Pulmonary artery endothelial cell (primary cell): ENCODE results near the gene PIP4K2A. TPM values are rescaled to one million over a fixed set of nuclear protein-coding genes. Genes with fewer than 3 reads are reported as not detected.
A peak's percentile ranks its signal among the peaks of the same experiment; 100 is the strongest.
"Not testable (repeated sequence)": the region's sequence is repeated elsewhere in the genome, so short reads cannot be mapped to it uniquely, and the experiment has no call there.

Experiments
- DNase-seq: peaks from one replicate; pipeline ENCODE4 v3.0.0-alpha.2; 2011; ENCODE audit warnings: low read depth, low spot score
- total RNA-seq: library from RNA; depleted of rRNA; stranded (reverse); fragments of >200 nt; gene quantifications from 2 replicates; pipeline ENCODE4 v1.2.3, GENCODE V29; 2014

Gene PIP4K2A
- total RNA-seq, 1 donor from 2014 or later, result 18.4 TPM

DNA sequence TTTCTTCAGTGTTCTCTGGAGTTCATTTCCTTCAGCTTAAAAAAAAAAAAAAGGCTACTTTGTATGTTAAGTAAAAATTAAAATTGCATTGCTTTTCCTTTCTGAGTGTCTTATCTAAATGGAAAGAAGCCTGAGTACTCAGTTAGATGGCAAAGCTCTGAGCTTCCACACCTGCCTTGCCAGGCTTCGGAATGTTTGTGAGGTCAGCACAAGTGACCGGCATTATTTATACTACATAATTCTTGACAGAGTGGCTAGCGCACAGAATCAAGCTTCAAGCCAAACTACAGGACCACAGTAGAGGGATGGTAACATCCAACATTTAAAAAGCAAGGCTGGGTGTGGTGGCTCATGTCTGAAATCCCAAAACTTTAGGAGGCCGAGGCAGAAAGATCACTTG lies 17.3 kb downstream of the PIP4K2A start:
- DNase-seq, result no peak

DNA sequence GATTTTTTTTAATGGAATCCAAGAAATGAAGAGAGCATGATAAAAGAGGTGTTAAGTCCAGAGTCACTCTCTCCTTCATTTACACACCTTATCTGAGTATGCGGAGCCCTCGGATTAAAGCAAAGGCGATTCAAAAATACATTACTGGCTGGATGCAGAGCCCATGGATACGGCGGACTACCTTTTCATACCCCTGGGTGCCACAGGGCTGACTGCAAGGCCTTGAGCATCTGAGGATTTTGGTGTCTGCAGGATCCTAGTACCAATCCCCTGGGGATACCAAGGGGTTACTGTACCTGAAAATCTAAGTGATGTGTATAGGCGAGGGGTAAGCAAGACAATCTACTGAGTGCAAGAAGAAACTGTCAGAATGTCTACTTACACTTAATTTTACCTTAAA lies 20.5 kb downstream of the PIP4K2A start:
- DNase-seq, result no peak

DNA sequence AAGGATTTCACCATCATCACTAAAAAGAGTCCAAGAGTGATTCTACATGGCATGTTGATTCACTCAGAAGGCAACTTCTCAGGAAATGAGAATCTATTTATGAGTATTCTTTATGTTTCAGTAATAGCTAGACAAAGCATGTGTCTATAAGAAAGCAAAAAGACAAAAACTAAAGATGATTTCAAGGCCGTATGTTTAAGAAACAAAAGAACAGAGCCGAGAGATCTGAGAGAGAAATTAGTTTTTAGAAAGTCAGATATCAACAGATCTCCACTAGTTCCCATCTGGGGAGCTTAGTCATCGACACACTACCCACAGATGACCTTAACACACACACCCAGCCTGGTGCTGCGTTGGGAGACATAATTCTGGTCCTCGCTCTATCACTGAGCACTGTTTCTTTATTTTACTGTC lies 21.0 kb downstream of the PIP4K2A start:
- DNase-seq, result no peak

DNA sequence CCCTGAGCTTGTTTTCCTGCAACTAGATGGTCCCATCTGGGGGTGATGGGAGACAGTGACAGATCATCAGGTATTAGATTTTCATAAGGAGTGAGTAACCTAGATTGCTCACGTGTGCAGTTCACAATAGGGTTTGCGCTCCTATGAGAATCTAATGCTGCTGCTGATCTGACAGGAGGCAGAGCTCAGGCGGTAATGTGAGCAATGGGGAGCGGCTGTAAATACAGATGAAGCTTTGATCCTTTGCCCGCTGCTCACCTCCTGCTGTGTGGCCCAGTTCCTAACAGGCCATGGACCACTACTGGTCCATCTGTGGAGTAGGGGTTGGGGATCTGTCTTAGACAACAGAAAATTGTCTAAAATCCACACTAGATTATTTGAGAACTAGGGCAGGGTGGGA lies 22.3 kb downstream of the PIP4K2A start:
- not testable (repeated sequence) for DNase-seq

DNA sequence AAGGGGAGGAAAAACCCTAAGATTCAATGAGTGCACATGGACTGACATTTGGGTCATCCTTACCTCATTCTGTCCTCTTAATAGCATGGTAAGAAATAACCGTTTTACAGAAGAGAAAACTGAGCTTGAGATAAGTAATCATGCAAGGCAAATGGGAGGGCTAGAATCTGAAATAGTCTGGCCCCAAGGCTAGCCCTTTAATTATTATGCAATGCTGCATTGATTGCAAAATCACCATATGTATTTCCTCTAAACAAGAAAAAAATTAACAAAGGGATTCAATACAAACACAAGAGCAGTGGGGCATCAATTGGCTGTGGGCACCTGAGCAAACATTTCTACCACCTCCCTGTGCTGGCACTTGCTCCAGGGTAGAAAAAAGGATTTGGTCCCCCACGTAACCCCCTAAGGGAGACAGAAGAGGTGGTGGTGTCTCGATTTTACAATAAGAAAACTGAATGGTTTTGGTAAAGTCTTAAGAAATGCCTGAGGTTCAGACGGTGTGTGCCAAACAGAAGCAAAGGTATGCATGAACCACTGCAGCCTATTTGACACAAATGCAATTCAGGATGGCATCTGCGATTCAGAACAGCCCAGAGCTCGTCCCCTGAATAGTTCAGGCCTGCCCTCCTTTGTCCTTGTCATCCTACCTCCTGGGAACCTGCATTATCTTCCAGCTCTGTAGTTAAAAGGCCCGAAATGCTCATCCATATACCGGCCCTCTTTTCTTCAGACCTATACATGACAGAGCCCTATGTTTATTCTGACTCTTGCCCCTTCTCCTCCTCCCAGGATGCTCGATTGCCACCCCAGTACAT lies 23.6 kb downstream of the PIP4K2A start:
- DNase-seq, result no peak

DNA sequence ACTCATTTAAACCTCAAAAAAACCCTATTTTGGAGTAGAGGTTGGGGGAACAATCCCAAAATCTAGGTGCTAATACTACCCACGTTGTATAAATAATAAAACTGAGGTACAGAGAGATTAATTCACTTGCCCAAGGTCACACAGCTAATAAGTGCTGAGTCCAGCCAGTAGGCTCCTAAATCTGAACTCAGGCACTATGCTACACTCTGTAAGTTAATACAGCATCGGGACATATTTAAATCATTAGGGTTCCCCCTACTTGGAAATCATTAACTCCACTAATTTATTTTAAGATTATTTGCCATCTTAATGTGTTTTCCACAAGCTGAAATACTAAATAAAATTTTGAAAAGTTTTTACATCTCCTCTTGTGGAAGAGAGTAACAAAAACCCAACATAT lies 24.2 kb downstream of the PIP4K2A start:
- no peak for DNase-seq

DNA sequence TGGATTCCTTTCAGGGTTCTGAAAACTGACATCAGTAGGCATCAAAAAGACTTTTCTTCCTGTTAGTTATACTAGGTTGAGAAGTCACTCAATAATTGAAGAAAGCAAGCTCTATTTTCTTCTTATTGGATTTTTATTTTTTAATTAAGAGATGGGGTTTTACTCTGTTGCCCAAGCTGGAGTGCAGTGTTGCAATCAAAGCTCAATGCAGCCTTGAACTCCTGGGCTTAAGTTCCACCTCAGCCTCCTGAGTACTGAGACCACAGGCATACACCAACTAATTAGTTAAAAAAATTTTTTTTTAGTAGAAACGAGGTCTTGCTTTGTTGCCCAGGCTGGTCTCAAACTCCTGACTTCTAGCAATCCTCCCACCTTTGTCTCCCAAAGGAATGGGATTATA lies 28.0 kb downstream of the PIP4K2A start:
- DNase-seq, result no peak

DNA sequence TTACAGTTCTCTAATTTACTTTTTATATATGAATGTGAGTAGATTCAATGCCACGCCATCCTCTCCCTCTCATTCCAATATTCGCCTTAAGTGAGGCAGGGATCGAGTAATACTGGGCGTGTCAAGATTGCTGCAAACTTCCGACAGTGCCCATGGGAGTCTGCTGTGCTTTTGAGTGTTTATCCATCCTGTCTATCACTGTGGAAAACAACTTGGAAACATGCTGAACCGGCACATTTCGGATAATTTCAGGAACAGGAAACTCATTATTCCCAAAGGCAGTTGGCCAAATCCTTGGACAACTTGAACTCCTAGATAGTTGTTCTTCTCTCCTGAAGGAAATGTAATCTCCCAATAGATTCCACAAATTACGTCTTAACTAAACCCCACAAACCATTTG lies 28.5 kb downstream of the PIP4K2A start:
- no peak for DNase-seq

DNA sequence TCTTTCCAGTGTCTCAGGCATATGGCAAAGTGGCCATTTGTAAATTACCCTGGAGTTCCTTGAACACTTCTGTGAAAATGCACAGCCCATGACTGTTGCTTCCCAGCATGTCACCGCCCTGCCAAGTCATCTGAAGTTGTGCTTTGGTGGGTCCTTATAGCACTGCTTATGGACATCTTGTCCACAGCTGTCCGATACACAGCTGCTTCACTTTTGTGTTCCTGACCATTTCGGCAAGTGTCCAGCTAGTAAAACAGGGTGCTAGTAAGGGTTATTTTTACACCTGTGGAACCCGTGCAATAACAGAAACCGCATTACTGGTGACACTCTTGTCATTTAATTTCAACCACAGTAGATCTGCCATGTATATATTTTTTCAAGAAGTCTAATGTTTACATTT lies 29.7 kb downstream of the PIP4K2A start:
- no peak for DNase-seq

DNA sequence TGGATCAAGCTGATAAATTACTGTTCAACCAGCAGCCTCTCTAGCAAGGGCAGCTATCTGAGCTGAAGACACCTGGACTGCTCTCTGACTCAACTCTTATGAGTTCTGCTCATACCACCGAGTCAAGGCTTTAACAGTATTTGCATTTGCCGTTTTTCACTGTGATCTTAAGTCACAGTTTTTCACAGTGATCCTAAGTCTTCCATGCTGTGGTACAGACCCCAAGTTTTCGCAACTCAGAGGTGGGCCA lies 31.3 kb downstream of the PIP4K2A start:
- no peak for DNase-seq

DNA sequence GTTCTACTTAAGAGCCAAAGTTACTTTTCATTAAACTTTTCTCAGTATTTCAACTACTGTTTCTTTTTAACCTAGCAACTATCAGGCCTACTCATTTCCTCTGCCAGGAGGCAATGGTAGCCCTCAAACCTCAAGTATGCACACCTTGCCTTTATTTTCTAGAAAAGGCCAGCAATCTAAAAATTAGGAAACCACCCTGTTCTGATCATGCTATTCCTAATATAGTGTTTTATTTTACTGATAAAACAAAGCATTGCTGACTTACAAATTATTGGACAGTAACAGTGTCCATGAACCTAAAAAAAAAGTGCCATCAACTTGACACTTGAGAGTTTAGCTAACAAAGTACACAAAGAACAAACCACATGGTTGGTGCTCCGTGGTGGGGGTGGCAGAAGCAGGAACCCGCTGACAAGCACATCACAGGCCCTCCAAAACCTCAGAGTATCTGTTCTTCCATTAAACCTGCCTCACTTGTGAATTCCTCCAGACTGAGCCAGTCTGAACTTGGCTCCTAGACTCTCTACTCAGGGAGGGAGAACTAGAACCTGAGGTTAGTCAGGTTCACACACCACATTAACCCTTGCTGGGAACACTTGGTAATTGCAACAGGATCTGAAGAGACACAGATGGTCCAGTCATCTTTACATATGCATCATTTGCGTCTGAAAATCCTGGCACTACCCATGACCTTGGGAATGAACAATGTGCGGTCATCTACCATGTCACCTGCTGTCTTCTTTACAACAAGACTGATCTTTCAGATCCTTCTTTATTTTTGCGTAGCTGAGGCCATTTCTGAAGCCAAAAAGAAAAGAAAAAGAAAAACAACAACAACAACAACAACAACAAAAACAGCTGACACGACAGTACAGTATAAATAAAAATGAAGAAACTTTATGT lies 31.9 kb downstream of the PIP4K2A start:
- no peak for DNase-seq

DNA sequence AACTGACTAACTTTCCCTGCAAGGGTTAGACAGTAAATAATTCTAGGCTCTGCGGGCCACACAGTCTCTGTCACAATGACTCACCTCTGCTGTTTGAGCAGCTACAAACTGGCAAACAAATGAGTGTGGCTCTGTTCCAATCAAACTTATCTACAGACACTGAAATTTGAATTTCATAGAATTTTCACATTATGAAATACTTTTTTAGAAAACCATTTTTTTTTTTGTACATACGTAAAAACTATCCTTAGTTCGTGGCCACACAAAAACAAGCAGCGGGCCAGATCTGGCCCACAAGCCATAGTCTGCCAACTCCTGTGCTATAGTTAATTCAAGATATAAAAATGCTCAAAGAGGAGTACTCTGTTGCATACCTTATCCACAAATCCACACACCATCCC lies 32.6 kb downstream of the PIP4K2A start:
- peak; percentile 20 for DNase-seq

DNA sequence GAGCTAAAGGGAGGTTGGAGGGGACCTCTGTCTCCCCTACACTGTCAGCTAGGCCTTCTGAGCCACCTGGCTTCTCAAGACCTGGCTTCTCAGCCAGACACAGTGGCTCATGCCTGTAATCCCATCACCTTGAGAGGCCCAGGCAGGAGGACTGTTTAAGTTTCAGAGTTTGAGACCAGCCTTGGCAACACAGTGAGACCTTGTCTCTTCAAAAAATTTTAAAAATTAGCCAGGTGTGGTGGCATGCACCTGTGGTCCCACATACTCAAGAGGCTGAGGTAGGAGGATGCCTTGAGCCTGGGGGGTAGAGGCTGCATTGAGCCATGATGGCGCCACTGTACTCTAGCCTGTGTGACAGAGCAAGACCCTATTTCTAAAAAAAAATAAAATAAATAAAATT lies 33.1 kb downstream of the PIP4K2A start:
- DNase-seq, result no peak

DNA sequence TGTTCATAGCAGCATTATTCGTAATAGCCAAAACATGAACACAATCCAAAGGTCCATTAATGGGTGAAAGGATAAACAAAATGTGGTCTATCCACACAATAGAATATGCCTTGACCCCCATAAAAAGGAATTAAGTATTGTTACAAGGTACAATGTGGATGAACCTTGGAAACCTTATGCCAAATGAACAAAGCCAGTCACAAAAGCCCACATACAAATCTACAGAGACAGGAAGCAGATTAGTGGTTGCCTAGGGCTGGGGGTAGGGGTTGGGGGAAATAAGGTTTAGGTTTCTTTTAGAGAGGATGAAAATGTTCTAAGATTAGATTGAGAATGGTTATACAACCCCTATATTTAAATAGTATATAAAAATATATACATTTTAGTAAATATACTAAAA lies 34.8 kb downstream of the PIP4K2A start:
- DNase-seq, result no peak

DNA sequence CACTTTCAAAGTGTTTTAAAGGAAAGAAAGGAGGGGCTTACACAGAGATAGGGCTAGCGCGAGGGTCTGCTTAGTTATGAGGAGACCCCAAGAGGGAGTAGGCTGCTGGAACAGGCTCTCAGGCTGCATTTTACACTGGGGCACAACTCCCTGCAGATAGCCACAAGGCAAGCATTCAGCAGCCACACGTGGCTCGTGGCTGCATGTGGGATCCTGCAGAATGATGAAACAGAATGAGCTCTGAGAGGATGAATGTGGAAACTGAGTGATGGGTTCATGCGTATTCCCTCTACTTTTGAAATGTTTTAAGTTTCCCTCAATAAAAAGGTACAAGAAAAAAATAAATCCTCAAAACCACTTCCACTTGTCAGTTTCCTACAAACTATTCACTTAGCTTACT lies 37.0 kb downstream of the PIP4K2A start:
- no peak for DNase-seq

DNA sequence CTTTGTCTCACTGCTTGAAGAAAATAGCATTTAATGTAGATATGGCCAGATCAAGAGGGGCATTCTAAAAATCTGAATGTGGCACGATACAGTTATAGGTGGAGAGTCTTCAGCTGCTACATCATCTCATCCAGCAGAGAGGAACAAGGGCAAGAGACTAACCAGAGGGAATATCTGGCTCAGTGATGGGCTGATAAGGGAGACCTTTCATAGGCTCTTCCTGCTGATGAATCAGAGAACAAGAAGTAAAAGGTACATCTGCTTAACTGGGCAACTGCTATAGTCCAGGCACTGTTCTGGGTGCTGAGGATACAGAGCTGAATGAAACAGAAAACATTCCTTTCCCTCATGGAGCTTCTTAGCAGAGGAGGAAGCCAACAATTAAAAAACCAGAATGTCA lies 37.9 kb downstream of the PIP4K2A start:
- no peak for DNase-seq

DNA sequence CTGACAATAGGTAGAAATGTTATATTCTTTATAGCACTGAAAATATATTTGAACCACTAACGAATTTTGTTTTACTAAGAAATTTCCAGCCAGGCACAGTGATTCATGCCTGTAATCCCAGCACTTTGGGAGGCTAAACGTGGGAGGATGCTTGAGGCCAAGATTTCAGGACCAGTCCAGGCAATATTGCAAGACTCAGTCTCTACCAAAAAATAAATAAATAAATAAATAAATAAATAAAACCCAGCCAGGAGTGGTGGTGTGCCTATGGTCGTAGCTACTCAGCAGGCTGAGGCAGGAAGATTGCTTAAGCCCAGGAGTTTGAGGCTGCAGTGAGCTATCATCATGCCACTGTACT lies 39.8 kb downstream of the PIP4K2A start:
- DNase-seq, result no peak

DNA sequence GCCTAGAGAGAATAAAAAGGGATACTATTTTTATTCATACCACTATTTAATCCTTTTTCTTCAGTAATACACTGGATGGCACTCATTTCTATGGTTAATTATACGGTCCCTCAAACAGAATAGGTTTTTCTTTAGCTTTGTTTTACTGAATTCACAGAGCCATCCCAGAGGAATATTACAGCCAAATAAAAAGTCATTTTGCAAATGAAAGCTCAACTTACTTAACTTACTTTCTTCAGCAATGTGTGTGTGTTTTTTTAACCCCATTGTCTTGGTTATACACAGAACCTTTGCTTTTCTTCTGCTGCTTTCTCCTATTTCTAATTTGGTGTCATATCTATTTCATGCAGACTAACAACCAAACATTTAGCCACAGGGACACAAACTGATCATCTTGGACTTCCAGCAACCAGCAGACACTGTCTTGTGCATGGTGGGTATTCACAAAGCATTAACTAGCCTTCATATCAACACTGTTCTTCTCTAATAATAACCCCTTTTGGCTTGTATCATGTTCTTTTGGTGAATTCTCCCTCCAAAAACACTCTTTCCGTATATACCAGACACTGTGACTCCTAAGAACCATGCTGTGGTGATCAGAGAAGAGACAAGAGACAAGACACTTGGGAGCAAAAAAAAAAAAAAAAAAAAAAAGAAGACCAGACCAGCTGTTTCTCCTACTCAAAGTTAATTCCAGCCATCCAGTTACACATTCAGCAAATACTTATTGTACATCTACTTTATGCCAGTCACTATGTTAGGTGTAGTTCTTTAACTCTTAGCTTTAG lies 40.4 kb downstream of the PIP4K2A start:
- DNase-seq, result no peak

DNA sequence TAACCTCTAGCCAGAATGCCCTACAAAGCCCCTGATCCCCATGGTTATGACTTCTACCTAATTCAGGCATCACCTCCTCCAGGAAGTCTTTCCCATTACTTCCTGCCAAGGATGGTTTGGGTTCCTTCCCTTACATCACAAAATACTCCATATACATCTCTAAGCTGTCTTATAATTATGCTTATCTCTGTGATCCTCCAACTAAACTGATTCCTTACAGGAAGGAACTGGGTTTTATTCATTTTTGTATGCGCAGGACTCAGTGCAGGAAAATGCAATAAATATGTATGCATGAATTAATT lies 41.3 kb downstream of the PIP4K2A start:
- no peak for DNase-seq

DNA sequence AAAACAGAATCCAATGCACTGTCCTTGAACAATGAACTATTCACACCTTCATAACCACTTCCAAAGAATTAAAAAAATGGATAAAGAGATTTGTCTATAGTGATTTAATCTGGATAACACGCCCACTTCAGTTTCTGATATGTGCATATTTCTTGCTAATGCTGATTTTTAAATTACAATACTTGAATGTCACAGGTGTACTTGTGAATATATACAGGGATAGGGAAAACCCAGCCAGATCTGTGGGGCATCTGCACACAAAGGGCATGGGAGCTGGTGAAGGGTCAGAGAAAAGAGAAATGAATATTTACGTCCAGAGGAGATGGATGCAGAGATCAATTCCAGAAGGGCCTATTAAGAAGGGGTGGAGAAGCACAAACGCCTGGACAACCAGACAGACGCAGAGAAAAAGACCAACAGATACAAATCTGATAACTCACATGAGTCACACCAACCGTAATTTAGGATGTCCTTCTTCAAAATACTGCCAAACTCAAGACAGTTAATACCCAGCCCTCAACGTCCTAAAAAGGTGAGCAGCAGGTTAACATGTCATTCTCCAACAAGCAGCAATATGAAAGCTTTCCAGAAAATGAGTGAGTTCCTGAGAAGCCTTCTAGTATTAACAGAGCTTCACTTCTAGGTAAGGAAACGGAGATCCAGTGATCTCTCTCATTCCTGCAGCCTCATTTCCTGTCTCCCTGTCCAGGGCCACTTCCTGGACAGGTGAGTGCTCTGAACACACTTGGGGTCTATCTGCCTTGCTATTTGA lies 41.9 kb downstream of the PIP4K2A start:
- no peak for DNase-seq

DNA sequence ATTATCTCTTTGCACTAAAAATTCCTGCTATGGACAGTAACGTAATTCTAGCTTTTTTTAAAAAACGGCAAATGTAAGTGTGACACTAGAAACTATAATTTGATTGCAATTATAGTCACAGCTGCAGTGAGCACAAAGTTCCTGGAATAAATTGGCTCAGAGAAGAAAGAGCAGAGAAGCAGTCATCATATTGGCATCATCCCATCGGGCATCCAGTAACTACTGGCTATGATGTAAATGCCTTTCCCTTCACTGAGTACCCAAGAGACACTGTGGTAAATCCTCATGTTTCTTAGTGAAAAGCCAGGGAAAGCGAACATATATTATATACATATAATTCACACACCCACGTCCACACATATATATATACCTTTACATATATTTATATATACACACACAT lies 43.6 kb downstream of the PIP4K2A start:
- no peak for DNase-seq
